HEK293 (cell line): ENCODE measurements around the gene SLC6A3.

ENCODE experiments used
- CTCF ChIA-PET: fragments of 350-600 bp; formaldehyde crosslinking; extraction: SDS; loops from one replicate; lab custom pipeline; 2021; ENCODE audit warnings: antibody characterized with exemption; lab: Yijun Ruan, JAX
- POLR2A ChIA-PET: fragments of 300-600 bp; formaldehyde crosslinking; extraction: SDS; loops from one replicate; lab custom pipeline; 2020; ENCODE audit warnings: antibody characterized with exemption, inconsistent platforms; lab: Yijun Ruan, JAX
- H3K27ac ChIP-seq: fragments of 200-500 bp; sonication (Bioruptor generic); 2 replicates; pipeline ENCODE4 v1.5.1; 2014; ENCODE audit warnings: low read depth, low read length, control low read depth, inconsistent platforms; ENCODE audit errors: extremely low read depth
- H3K36me3 ChIP-seq, 2 experiments: fragments of 200-500 bp in 1 of 2; sonication (Bioruptor generic) in 1 of 2; 1 replicate in 1 of 2; 2 replicates in 1 of 2; pipeline ENCODE4 v1.5.1; 2014 to 2017; ENCODE audit warnings: inconsistent platforms in 2 of 2, low read length in 2 of 2; ENCODE audit not compliant: control insufficient read depth in 2 of 2, insufficient read depth in 1 of 2
- H3K4me1 ChIP-seq: fragments of 200-500 bp; sonication (Bioruptor generic); 2 replicates; pipeline ENCODE4 v1.5.1; 2014; ENCODE audit warnings: mild to moderate bottlenecking, low read length, inconsistent platforms; ENCODE audit not compliant: control insufficient read depth, insufficient read depth
- H3K4me3 ChIP-seq: 2 replicates; pipeline ENCODE4 v1.5.1; 2011; ENCODE audit warnings: low read depth, mild to moderate bottlenecking, control low read depth, low read length, moderate library complexity
- H3K9me3 ChIP-seq: fragments of 200-500 bp; sonication (Bioruptor generic); 2 replicates; pipeline ENCODE4 v1.5.1; 2014; ENCODE audit warnings: low read depth, low read length, inconsistent platforms; ENCODE audit not compliant: control insufficient read depth, insufficient read depth
- KLF8 ChIP-seq: fragments of 450-650 bp; formaldehyde crosslinking; IDR thresholded peaks from 2 replicates; pipeline ENCODE4 v1.5.1; 2016; ENCODE audit warnings: missing biosample characterization, missing genetic modification characterization
- OSR2 ChIP-seq: fragments of 450-650 bp; formaldehyde crosslinking; IDR thresholded peaks from 2 replicates; pipeline ENCODE4 v1.5.1; 2016; ENCODE audit warnings: missing biosample characterization, missing genetic modification characterization
- REPIN1 ChIP-seq: fragments of 450-650 bp; formaldehyde crosslinking; IDR thresholded peaks from 2 replicates; pipeline ENCODE4 v1.5.1; 2017; ENCODE audit warnings: missing biosample characterization, missing genetic modification characterization, low read depth
- SETDB1 ChIP-seq: IDR thresholded peaks from one replicate; pipeline ENCODE4 v1.6.1; 2017; ENCODE audit warnings: mild to moderate bottlenecking, low read length, moderate library complexity, mixed read lengths; ENCODE audit not compliant: insufficient read length
- ZIC2 ChIP-seq: fragments of 450-650 bp; formaldehyde crosslinking; IDR thresholded peaks from 2 replicates; pipeline ENCODE4 v1.5.1; 2016; ENCODE audit warnings: missing biosample characterization, missing genetic modification characterization
- ZNF146 ChIP-seq: fragments of 450-650 bp; formaldehyde crosslinking; IDR thresholded peaks from 2 replicates; pipeline ENCODE4 v1.5.1; 2016; ENCODE audit warnings: missing biosample characterization, missing genetic modification characterization
- ZNF239 ChIP-seq: fragments of 450-650 bp; formaldehyde crosslinking; IDR thresholded peaks from 2 replicates; pipeline ENCODE4 v1.5.1; 2016; ENCODE audit warnings: missing biosample characterization, missing genetic modification characterization
- ZNF280C ChIP-seq: fragments of 450-650 bp; formaldehyde crosslinking; IDR thresholded peaks from 2 replicates; pipeline ENCODE4 v1.5.1; 2016; ENCODE audit warnings: missing biosample characterization, missing genetic modification characterization
- ZNF37A ChIP-seq: fragments of 450-650 bp; IDR thresholded peaks from 2 replicates; pipeline ENCODE4 v1.5.1; 2018; ENCODE audit warnings: missing biosample characterization, missing genetic modification characterization
- ZNF48 ChIP-seq: fragments of 450-650 bp; formaldehyde crosslinking; IDR thresholded peaks from 2 replicates; pipeline ENCODE4 v1.5.1; 2016; ENCODE audit warnings: missing biosample characterization, missing genetic modification characterization
- ZNF488 ChIP-seq: fragments of 450-650 bp; formaldehyde crosslinking; IDR thresholded peaks from 2 replicates; pipeline ENCODE4 v1.5.1; 2016; ENCODE audit warnings: missing biosample characterization, missing genetic modification characterization
- ZNF521 ChIP-seq: fragments of 450-650 bp; formaldehyde crosslinking; IDR thresholded peaks from 2 replicates; pipeline ENCODE4 v1.5.1; 2017; ENCODE audit warnings: missing biosample characterization, mild to moderate bottlenecking, missing genetic modification characterization
- TF ChIP-seq, protein P1 (sequence below): fragments of 450-650 bp; formaldehyde crosslinking; IDR thresholded peaks from 2 replicates; pipeline ENCODE4 v1.5.1; 2017; ENCODE audit warnings: missing biosample characterization, missing genetic modification characterization
- TF ChIP-seq, protein P2 (sequence below): fragments of 450-650 bp; formaldehyde crosslinking; IDR thresholded peaks from 2 replicates; pipeline ENCODE4 v1.5.1; 2016; ENCODE audit warnings: missing biosample characterization, missing genetic modification characterization
- TF ChIP-seq, protein P3 (sequence below): fragments of 450-650 bp; formaldehyde crosslinking; IDR thresholded peaks from 2 replicates; pipeline ENCODE4 v1.5.1; 2016; ENCODE audit warnings: missing biosample characterization, missing genetic modification characterization

Gene SLC6A3

DNA sequence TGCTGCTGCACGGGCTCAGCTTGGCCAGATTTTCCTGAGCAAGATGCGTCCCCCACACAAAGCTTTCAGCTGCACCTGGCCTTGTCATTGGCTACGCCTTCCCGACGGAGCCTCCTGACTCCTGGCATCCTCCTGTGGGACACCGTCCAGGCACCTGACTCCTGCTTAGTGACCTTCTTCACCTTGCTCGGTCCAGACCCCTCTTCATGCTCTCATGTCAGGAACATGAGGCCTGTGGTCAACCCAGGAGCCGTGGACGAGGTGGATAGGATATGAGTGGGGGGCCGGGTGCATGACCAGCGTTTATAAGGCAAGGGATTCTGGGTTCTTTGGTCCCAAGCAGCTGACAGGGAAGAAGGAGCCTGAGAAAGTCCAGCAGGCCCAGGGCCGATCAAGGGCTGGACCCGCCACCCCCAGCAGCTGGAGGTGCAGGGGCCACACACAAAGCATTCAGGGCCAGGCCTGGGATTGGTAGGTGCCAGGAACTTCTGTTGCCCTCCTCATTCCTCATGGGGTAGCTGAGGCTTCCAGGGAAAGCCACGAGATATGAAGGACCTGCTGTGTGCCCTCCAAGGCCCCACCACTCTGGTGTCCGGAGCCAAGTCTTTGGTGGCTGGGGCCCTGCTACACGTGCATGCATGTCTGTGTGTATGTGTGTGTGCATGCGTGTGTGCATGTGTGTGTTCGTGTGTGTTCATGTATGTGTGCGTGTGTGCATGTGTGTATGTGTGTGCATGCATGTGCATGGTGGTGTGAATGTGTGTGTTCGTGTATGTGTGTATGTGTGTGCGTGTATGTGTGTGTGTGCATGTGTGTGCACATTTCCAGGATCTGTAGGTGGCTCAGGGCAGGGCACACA, 34.9 kb downstream of the SLC6A3 start:
- no peak overlapping the region for H3K4me3 ChIP-seq
- TF ChIP-seq, protein P1, sequence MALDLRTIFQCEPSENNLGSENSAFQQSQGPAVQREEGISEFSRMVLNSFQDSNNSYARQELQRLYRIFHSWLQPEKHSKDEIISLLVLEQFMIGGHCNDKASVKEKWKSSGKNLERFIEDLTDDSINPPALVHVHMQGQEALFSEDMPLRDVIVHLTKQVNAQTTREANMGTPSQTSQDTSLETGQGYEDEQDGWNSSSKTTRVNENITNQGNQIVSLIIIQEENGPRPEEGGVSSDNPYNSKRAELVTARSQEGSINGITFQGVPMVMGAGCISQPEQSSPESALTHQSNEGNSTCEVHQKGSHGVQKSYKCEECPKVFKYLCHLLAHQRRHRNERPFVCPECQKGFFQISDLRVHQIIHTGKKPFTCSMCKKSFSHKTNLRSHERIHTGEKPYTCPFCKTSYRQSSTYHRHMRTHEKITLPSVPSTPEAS (tag by site-specific recombination): peak; percentile 99
- TF ChIP-seq ZNF521 (tag by site-specific recombination): no peak
- H3K4me1 ChIP-seq: peaks cover 6% of the 10 kb centered on the region; the same call in 1 of the 2 replicates
- H3K36me3 ChIP-seq: no peaks in the 10 kb centered on the region
- ChIA-PET CTCF (no interaction called here), POLR2A (interaction anchor here (1.4 kb wide), 1 partner anchor 14 kb away, joined by 3 read pairs; no protein-coding TSS in a partner anchor)
- no peak overlapping the region for H3K27ac ChIP-seq
- no peaks in the 10 kb centered on the region for H3K9me3 ChIP-seq

GRCh38 chr5:1409381-1410110, 35.7 kb downstream of the SLC6A3 start:
- TF ChIP-seq REPIN1 (no peak), ZNF146 (tag by site-specific recombination) (no peak)
- TF ChIP-seq, protein P2, sequence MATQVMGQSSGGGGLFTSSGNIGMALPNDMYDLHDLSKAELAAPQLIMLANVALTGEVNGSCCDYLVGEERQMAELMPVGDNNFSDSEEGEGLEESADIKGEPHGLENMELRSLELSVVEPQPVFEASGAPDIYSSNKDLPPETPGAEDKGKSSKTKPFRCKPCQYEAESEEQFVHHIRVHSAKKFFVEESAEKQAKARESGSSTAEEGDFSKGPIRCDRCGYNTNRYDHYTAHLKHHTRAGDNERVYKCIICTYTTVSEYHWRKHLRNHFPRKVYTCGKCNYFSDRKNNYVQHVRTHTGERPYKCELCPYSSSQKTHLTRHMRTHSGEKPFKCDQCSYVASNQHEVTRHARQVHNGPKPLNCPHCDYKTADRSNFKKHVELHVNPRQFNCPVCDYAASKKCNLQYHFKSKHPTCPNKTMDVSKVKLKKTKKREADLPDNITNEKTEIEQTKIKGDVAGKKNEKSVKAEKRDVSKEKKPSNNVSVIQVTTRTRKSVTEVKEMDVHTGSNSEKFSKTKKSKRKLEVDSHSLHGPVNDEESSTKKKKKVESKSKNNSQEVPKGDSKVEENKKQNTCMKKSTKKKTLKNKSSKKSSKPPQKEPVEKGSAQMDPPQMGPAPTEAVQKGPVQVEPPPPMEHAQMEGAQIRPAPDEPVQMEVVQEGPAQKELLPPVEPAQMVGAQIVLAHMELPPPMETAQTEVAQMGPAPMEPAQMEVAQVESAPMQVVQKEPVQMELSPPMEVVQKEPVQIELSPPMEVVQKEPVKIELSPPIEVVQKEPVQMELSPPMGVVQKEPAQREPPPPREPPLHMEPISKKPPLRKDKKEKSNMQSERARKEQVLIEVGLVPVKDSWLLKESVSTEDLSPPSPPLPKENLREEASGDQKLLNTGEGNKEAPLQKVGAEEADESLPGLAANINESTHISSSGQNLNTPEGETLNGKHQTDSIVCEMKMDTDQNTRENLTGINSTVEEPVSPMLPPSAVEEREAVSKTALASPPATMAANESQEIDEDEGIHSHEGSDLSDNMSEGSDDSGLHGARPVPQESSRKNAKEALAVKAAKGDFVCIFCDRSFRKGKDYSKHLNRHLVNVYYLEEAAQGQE (tag by site-specific recombination): peak; percentile 97

DNA sequence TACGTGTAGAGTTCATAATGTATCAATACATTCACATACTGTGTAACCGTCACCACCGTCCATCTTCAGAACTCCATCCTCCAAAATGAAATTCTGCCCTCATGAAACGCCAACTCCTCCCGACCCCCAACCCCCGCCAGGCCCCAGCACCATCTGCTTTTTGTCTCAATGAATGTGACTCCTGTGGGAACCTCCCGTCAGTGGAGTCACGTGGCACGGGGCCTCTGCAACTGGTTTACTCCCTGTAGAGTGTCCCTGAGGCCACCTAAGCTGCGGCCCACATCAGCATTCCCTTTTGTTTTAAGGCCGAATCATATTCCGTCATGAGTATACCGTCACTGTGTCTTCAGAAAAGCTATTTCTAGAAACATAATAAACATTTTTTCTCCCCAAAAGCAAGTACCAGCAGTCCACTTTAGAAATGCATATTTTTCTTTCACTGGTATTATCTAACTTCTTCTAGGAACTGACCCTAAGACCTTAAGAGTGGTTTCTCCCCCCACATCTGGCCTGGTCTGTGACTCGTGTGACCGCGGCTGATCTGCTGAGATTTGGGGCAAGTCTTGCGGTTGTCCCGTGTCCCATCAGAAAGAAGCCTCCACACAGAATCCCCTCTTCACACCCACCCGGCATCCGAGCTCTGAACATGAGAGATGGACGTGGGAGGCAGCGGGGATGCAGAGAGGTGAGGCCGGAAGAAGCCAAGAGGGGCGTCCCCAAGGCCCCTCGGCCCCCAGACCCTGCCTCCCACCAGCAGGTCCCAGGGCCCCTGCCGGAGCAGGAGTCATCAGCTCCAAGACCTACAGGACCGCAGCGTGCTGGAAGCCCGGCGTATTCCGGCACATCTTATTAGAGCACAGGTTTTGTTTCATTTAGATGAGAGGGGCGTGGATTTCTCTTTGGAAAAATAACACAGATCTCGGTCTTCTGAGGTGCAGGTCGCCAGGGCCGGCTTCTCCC, 38.3 kb downstream of the SLC6A3 start:
- Histone ChIP-seq H3K9me3 (no peaks in the 10 kb centered on the region), H3K27ac (no peak overlapping the region)
- POLR2A ChIA-PET: no interaction called here
- TF ChIP-seq SETDB1: no peak
- no peak for TF ChIP-seq OSR2 (tag by site-specific recombination)
- no peak for TF ChIP-seq ZNF239
- TF ChIP-seq ZIC2 (tag by site-specific recombination): no peak
- no peak for TF ChIP-seq ZNF488 (tag by site-specific recombination)
- TF ChIP-seq, protein P3, sequence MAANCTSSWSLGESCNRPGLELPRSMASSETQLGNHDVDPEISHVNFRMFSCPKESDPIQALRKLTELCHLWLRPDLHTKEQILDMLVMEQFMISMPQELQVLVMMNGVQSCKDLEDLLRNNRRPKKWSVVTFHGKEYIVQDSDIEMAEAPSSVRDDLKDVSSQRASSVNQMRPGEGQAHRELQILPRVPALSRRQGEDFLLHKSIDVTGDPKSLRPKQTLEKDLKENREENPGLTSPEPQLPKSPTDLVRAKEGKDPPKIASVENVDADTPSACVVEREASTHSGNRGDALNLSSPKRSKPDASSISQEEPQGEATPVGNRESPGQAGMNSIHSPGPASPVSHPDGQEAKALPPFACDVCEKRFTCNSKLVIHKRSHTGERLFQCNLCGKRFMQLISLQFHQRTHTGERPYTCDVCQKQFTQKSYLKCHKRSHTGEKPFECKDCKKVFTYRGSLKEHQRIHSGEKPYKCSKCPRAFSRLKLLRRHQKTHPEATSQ (tag by site-specific recombination): no peak
- TF ChIP-seq ZNF37A: no peak
- no peak for TF ChIP-seq ZNF48 (tag by site-specific recombination)
- TF ChIP-seq ZNF280C (tag by site-specific recombination): no peak
- no peak for TF ChIP-seq KLF8 (tag by site-specific recombination)

More at GRCh38 chr5:1409381-1410110, 35.7 kb downstream of the SLC6A3 start:
- H3K27ac ChIP-seq: no peak overlapping the region
- H3K36me3 ChIP-seq: no peaks in the 10 kb centered on the region
- peaks cover 6% of the 10 kb centered on the region; the same call in 1 of the 2 replicates for H3K4me1 ChIP-seq
- H3K9me3 ChIP-seq: no peaks in the 10 kb centered on the region
- CTCF ChIA-PET: interaction anchor here (0.6 to 2.7 kb wide), 4 partner anchors 28 to 213 kb away, joined by 3 to 22 read pairs (median 4); no protein-coding TSS in a partner anchor
- H3K4me3 ChIP-seq: no peak overlapping the region
- POLR2A ChIA-PET: interaction anchor here (1.4 kb wide), 1 partner anchor 13 kb away, joined by 3 read pairs; no protein-coding TSS in a partner anchor

More for the DNA sequence above, 38.3 kb downstream of the SLC6A3 start:
- Histone ChIP-seq H3K4me3 (no peak overlapping the region), H3K4me1 (peaks cover 6% of the 10 kb centered on the region; the same call in 1 of the 2 replicates), H3K36me3 (no peaks in the 10 kb centered on the region)
- CTCF ChIA-PET: interaction anchor here (0.6 to 2.7 kb wide), 6 partner anchors 7 to 410 kb away, joined by 3 to 22 read pairs (median 3); no protein-coding TSS in a partner anchor
